ENCODE data around the gene TCERG1L.
A peak's percentile ranks its signal among the peaks of the same experiment; 100 is the strongest.

The TCERG1L gene

DNA sequence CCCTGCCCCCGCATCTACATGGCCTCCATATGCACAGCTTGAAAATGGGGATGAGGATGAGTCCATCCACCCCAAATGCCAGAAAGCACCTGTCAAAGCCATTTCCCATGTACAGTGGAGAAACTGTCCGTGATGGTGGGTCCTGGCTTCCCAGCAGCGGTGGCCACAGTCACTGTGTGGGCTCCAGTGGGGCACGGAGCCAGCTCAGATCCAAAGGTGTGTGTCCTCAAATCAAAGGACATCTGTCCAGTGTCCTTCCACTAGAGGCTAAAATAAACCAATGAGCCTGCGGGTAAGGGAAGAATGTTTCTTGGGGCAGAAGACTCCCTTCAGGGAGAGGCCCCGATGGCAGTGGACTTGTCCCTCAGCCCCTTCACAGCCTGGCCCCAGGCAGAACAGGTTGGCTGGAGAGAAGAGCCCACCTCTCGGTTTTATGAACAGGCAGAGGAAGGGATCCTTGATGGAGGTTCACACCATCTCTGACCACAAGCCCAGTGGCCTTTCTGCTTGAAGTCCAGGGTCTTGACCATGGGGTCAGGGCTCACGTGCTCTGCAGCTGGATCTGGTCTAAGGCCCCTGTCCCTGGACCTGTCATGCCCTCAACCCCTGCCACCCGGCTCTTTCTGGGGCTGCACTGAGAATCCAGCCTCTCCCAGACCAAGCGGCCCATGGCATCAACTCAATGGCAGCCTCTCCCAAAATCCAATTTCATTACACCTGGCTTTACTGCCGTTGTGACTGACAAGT, 106.9 kb downstream of the TCERG1L start:
- no peak for DNase-seq

DNA sequence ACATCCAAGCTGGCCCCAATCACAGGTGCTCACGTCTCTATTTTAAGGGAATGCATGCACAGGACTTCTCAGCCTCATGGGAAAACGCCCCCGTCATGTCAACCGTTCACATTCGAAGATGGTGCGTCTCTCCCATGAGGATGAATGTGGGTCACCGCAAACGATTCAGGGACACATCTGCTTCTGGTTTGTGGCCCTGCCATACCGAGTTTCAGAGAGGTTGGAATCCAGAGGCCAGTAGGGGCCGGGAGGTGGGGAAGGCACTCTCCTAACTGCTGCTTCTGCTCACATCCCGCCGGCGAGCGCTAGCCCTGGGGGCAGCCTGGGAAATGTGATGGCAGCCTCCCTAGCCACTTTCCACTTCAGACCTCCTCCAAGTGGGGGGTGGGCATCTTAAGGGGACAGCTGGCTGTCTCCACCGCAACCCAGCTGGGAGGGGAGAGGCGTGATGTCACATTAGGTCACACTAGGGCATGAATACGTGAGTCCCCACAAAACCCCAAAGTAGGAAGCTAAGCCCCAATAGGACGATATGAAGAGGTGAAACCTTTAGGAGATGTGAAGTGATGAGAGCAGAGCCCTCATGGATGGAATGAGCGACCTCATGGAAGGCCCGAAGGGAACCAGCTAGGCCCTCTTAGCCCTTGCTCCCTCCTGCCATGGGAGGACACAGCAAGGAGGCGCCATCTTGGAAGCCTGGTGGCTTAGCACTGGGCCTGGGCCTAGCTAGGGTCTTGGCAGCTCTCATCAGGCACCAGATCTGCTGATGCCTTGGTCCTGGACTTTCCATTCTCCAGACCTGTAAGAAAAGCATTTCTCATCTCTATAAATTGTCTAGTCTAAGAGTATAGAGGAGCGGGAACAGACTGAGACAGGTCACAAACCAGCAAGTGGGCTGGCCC, 107.8 kb downstream of the TCERG1L start:
- no peak for DNase-seq

DNA sequence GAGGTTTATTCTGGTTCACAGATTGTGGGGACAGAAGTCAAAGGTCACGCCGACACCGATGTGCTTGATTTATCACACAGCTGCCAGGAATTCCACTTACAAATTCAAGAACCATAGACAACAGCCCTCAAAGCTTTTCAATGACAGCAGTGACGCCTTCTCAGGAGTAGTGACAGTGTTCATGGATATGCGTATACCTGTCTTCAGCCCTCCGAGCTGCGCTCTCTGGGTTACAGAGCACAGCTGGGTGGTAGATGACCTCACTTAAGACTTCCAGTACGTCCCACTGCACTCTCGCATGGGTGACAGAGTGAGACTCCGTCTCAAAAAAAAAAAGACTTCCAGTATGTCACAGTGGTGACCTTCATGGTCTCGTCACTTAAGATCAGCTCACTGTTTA, 108.5 kb downstream of the TCERG1L start:
- no peak for DNase-seq

DNA sequence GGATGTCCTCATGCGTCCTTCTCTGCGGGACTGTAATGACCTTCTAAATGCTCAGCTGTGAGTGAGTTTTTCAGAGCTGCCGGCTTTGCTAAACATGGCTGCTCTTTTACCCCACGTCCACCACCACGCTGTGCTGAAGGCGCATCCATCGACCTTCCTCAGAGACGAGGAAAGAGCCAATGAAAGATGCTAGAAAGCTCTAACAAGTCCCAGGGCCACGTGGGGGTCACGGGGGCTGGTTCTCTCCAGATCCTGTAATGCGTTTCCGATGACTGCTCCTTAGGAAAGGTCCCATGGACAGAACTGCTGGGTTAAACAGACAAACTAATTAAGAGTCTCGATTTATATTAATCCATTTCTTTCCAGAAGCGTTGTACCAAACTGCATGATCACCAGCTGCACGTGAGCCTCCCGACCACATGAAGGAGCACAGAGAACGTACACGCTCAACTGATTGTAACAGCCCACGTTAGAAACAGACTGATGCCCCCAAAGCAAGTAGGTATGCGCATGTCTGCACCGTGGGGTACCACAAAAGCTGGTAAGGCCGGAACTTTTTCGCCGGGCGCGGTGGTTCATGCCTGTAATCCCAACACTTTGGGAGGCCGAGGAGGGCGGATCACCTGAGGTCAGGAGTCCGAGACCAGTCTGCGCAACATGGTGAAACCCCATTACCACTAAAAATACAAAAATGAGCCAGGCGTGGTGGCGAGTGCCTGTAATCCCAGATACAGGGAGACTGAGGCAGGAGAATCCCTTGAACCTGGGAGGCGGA, 109.6 kb downstream of the TCERG1L start:
- DNase-seq = no peak

DNA sequence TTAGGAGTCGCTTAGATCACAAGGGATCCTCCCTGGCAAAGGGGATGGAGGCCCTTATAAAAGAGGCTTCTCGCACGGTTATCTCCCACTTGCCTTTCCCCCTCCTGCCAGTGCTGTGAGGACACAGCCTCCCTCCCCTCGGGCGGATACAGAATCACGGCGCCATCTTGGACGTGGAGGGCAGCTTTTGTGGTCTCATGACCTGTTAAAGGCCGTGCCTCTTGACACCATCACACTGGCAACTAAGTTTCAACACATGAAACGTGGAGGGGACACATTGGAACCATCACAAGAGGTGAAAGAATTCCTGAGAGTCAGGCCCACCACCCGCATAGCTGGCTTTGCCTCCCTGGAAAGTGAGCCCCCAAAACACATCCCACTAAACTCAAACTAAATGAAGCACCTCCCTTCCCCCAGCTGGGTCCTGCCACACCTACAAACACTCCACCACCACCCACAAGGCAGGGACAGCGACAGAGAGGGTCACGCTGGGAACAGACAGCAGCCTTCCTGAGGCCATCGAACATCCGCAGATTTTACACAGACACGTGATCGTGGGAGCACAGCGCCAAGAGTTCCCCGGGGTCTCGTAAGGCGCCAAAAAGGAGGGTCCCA, 110.6 kb downstream of the TCERG1L start:
- DNase-seq = no peak

DNA sequence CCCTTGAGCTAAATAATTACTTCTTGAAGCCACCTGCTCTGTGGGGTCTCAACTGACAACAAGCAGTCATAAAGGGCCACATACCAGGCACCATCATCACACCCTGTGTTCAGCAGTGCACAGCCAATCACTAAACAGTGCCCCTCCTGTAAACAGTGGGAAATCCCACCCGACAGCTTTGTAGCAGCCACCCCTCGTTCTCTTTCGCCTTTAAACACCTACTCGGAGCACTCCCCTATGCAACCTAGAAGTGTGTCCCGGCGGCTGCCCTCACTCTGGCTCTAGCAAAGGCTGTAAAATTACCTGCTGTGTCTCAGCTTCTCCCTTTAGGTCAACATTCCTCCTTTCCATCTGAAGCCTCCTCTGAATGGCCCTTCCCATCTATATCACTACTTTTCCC, 111.9 kb downstream of the TCERG1L start:
- no peak for DNase-seq

DNA sequence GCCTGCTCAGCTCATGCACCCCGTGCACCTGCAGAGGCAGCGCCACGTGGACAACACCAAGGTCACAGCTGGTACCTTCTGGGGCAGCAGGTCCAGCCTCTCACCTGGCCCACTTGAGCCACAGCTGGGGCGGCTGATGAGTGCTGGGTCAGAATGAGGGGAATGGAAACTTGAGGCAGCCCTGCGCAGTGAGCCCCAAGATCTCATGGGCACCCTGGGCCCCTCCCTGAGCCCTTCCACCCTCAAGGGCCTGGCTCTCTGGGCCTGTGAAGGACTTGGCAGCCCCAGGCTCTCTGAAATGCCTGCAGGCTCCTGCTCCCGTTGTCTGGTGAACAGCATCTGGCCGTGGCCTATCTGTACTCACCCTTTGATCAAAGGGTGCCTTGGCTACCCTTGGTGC, 112.7 kb downstream of the TCERG1L start:
- DNase-seq = no peak

DNA sequence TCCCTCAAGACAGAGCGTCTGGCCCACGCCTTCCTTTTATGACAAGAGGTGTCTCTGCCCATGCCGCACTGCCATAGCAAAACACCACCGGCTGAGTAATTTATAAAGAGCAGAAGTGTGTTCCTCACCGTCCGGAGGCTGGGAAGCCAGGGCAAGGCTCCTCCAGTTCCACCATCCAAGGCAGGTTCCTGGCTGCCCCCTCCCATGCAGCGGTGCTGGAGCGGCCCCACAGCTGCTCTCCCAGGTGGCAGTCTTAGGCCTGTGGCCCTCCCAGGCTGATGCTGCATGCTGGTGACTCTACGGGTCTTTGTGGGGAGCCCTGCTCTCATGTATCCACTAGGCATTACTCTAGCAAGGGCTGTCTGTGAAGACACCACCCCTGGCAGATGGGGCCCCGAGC, 113.1 kb downstream of the TCERG1L start:
- no peak for DNase-seq

DNA sequence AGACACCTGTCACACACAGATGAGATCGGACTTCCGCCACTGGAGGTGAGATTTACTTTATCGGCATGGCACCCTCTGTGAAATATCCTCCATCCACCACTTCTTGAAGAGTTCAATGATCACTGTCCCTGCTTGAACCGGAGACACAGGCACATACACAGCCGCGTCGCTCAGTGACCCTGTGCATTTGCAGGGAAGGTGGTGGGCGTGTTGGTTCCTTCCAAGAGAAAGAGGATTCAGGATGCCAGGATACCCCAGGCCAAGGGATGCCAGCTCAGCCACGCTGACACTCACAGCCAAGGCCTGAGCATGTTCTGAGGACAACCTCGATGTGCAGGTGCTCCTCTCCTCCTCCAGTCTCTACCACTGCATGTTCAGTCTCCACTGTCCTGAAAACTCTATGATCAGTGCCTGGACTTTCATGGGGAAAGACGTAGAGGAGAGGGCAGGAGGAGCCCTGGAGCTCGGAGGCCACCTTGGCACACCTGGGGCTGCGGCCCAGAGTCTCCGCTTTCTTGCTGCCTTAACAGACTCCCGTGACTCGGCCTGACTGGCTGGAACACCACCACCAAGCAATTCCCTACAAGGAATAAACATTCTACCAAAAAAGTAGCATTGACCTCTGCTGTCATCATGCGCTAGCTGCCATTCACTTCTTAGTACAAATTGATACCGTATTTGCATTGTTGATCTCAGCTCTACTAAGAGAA, 115.2 kb downstream of the TCERG1L start:
- no peak for DNase-seq

DNA sequence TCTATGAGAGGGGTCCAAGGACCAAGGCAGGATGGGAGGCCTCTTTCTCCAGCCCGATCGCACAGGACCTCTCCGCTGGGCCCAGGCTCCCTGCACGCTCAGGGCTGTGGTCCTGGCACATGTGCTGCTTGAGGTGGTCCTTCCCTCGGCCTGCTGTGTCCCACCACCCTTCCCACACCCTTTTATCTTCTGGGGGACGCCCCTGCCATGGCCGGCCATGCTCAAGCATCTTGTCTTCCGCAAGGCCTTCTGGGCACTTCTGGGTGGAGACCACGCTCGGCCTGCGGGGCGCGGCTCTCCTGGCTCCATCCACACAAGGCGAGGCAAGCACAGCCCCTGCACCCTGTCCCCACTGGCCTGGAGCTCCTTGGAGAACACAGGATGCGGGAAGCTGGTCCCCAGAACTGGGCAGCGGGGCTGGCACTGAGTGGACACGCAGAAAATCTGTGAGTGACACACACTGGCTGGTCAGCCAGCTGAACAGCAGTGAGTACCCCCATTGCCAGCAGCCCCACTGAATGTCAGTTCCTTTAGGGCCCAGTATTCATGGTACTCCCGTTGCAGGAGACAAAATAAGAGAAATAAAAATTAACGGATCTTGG, 115.9 kb downstream of the TCERG1L start:
- DNase-seq = no peak

DNA sequence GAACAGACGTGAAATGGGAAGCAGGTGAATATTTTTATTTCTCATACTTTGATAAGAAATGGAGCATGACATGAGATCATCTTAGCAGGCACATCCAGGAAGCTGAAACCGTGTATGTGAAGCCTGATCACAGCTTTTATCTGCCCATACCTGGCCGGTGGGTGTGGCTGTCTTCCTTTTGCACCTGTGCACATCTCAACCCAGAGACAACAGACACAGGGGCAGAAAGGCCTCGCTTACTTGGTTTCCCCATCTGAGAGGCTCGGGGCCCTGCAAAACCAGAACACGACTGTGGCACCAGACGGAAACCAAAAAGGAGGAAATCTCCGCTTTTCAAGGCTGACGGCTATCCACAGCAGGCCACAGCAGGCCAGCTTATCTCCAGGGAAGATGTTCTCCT, 116.4 kb downstream of the TCERG1L start:
- no peak for DNase-seq

DNA sequence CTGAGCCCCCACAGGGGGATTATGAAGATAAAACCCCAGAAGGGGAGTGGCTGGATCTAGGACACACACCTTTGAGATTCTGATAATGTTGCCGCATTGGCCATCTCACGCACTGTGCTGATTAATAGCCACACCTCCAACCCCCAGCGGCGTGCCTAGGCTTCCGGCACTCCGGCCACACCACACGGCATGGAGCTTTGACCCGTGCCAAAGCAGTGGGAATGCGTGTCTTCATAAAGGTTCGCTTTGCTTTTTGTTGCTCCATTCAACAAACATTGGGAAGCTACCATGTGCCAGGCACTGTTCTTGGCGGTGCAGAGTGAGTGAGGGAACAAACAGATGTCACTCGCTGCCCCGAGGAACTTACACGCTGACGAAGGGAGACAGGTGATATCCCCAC, 117.6 kb downstream of the TCERG1L start:
- DNase-seq = no peak

DNA sequence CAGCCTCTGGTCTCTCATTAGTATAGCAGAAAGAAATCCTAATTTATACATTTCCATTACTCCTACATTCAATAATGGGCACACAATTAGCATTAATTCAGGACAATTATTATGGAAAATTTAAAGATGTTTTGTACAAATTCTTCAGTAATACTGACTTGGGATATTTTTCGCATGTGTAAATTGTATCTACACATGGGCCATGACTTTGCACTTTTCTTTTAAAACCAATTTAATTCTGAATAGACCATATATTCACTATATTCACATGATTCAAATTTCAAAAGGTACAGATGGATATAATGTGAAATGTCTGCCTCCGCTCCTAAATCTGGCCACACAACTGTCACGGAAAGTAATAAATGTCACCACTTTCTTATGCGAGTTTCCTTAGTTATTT, 123.0 kb downstream of the TCERG1L start:
- DNase-seq = no peak

DNA sequence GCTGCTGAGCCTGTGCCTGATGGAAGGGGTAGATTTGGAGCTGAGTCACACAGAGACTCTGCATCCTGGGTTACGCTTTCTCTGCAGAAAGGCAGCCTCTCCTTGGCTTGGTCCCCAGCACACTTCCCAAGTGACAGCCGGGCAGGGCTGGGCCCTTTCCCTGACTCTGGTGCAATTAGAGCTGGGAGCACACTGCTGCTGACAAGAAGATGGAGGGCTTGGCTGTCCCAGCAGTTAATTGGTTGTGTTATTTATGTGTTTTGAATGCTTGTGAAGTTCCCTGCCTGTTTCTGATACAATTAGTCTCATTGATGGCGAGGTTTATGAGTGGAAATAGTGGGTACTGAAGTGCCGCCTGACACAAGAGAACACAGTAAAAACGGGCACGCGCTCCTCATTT, 123.6 kb downstream of the TCERG1L start:
- no peak for DNase-seq

DNA sequence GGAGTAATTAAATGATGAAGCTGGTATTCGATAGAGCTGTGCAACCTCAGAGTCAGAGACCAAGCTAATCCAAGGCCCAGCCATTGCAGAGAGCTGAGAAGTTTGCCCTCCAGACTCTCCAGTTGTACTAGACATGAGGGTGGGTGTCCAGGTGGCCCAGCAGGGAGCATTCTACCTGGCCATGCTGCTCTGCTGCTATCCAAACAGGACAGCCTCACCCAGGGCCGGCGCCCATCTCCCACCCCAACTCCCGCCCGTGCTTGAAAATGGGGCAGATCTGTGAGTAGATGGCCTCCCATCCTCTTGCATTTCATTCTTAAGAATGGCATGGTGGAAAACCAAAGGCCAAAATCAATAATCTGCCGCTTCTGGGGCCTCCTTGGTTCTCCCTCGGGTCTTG, 124.2 kb downstream of the TCERG1L start:
- no peak for DNase-seq

DNA sequence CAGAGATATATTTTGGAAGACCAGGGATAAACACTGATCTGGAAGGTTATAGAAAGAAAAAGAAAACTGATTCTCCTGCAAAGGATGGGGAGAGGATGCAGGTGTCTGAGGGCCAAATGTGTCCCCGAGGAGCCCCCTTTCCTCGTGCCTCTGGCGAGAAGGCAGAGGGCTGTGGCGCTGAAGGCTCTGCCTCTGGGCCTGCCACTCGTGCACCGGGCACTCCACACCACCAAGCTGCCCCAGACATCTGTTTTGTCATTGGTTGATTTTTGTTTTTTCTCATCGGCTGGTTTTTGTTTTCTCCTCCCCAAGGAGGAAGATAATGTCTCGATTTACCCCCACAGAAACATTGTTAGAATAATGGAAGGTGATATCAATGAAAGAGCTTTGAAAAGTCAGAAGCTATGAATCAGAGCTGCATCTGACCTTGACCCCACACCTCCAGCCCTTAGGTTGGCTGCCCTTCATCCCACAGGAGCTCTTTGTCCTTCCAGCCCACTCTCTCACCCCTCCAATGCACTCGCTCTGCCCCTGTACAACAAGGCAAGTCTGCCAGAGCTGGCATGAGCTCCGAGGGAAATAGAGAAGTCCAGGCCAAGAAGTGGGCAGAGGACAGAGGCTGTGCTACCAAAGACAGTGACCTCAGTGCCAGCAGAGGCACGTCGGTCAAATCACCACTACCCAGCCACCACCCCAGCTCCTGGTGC, 124.8 kb downstream of the TCERG1L start:
- DNase-seq = no peak

DNA sequence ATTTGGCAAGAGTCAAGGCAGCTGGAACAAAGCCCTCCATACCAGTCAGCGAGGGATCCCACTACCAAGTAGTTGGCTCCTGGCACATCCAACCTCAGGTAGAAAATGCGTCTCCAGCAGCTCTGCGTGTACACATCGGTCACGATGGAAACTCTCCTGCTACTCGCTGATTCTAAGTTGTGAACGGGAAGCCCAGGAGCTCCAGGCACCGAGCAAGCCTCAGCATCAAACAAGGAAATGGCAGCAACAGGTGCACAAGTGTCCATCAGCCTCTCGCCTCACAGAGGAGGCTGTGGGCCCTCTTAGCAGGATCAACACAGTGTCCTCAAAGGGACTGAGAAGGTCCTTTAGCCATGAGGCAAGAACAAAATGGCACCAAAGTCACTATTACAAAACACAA, 127.0 kb downstream of the TCERG1L start:
- DNase-seq = no peak

DNA sequence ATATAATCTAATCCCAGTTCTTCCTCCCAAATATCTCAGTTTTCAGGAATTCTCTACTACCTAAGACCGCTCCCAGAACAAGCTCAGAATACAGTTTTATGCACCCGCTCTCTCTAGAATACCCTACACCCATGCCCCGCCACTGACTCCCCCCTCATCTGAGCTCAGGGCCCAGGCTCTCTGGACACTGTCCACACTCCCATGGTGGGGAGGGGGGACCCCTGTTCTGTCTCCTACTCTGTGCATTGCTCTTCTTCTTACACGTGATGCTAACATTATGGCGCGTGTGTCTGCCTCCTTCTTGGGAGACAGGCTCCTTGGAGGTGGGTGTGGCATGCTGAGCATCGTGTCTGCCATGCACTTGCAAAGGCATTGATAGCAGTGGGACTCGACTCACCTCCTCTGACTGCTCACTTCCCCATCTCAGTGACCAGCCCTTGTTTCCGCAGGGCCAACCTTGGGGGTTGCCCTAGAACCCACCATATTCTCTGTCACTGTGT, 127.9 kb downstream of the TCERG1L start:
- DNase-seq = no peak

DNA sequence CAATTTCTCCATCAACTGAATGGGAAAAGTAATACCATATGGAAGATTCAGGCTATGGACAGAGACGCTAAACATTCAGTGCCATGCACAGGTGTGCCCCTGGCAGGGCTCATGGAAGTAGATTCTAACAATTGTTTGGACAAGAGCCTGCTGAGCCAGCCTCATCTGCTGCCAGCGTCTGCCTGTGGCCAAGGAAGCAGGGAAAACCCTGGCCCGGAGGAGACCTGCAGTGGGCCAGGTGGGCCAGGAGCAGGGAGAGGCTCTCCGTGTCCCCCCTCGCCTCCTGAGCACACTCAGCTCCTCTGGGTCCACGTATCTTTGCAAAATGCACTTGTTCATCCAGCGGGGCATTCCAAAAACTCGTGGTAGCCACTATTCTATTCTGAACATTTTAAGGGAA, 130.1 kb downstream of the TCERG1L start:
- DNase-seq = peak; percentile 28

DNA sequence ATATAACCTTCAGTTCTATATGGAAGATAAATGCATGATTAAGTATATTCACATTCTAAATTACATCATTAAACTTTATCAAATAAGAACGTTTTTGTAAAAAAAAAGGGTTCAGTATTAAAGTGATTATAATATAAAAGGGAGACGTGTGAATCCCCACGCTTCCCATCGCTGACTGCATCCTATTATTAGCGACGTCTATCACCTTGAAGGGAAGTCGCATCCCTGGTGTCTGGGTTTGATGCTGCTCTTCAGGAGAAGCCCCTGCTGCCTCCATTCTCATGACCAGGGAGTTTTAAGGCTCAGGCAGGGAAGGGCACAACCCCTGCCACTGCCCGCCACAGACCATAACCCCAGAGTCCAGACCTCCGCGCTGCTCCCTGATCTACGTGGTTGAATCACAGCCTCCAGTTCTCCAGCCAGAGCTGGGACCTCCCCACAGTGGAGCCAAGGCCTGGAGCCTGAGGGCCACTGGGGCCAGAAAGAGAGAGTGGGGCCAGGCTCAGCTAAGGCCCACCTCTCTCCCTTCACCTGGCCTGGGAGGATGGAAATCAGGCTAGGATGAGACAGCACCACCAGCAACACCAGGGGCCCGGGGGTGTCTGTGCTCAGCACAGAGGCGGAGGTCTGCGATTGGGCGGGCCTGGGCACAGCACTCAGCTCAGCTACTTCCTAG, 130.6 kb downstream of the TCERG1L start:
- no peak for DNase-seq

DNA sequence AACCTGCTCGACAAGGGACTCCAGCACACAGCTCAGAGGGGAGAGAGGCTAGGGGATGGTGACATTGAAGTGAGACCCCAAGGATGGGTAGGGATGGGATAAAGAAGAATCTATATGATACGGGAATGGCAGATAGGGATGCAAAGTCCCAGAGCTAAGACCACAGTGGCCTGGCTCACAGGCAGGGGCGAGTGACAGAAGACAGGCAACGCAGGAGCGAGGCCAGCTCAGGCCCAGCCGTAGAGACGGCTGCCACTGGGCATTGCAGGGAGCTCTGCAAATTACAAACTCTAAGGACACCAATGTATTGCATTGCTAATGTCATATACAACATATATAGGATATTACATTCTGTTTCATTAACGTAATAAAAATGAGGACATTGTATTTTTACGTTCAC, 131.4 kb downstream of the TCERG1L start:
- DNase-seq = no peak
